Esophagus muscularis mucosa (tissue), 4 donors: ENCODE results near the gene TRIM4. TPM values are rescaled to one million over a fixed set of nuclear protein-coding genes. Genes with fewer than 3 reads are reported as not detected.

ENCODE experiments used
- DNase-seq: peaks from one replicate; pipeline ENCODE4 v3.0.0-alpha.2; 2017; ENCODE audit errors: extremely low spot score
- H3K27ac ChIP-seq, 4 donors: fragments of 200-600 bp; sonication (generic); replicated peaks in 1 of 4; 1 replicate in 3 of 4; 2 replicates in 1 of 4; pipeline ENCODE4 v1.5.1; 2016 to 2019; ENCODE audit warnings: mild to moderate bottlenecking in 1 of 4
- H3K27me3 ChIP-seq, 4 donors: fragments of 200-600 bp; sonication (generic); one replicate each; pipeline versions ENCODE4 v1.5.1 to v1.6.0; 2016 to 2019
- H3K36me3 ChIP-seq, 4 donors: fragments of 200-600 bp; sonication (generic); one replicate each; pipeline ENCODE4 v1.5.1; 2016 to 2019
- H3K4me1 ChIP-seq, 4 donors: fragments of 200-600 bp; sonication (generic); one replicate each; pipeline ENCODE4 v1.5.1; 2016 to 2019
- H3K4me3 ChIP-seq, 4 donors: fragments of 200-600 bp; sonication (generic); 1 replicate in 2 of 4; 2 replicates in 2 of 4; pipeline ENCODE4 v1.5.1; 2016 to 2019; ENCODE audit warnings: mild to moderate bottlenecking in 4 of 4, moderate library complexity in 1 of 4
- H3K9me3 ChIP-seq, 4 donors: fragments of 200-600 bp; sonication (generic); 1 replicate in 3 of 4; 2 replicates in 1 of 4; pipeline ENCODE4 v1.5.1; 2016 to 2019
- EP300 ChIP-seq: sonication (generic); formaldehyde crosslinking; IDR thresholded peaks from one replicate; pipeline ENCODE4 v1.6.1; 2017; ENCODE audit warnings: antibody characterized with exemption
- POLR2A ChIP-seq: fragments of 450-650 bp; IDR thresholded peaks from one replicate; pipeline ENCODE4 v1.6.1; 2017; ENCODE audit warnings: antibody characterized with exemption, moderate library complexity, mild to moderate bottlenecking, low read depth
- POLR2AphosphoS5 ChIP-seq, 2 donors: sonication (generic); formaldehyde crosslinking; IDR thresholded peaks; one replicate each; pipeline ENCODE4 v1.6.1; 2017; ENCODE audit warnings: antibody characterized with exemption in 2 of 2
- WGBS: methylation state at CpG from one replicate; pipeline ENCODE4 v1.1.5; 2018; 5-methylcytosine and 5-hydroxymethylcytosine counted together
- intact Hi-C: fragments of 100-400 bp; cut with DNase I; formaldehyde crosslinking; loops from one replicate; pipeline ENCODE4 v1.15.1; 2023
- total RNA-seq, 4 donors: library from RNA; depleted of rRNA; stranded (reverse); fragments of >200 nt; gene quantifications; one replicate each; pipeline versions ENCODE4 v1.1.0 to v1.2.1, GENCODE V29; 2016
- TF ChIP-seq, protein P1 (sequence below), 3 experiments: fragments of 200-600 bp in 2 of 3; fragments of 450-650 bp in 1 of 3; sonication (generic) in 2 of 3; IDR thresholded peaks; one replicate each; pipeline ENCODE4 v1.5.1; 2017 to 2019; ENCODE audit warnings: antibody characterized with exemption in 3 of 3, mild to moderate bottlenecking in 2 of 3, moderate library complexity in 1 of 3

Gene TRIM4
- total RNA-seq, 4 donors from 2014 or later: 21.2 to 27.8 (median 24.7) TPM

DNA sequence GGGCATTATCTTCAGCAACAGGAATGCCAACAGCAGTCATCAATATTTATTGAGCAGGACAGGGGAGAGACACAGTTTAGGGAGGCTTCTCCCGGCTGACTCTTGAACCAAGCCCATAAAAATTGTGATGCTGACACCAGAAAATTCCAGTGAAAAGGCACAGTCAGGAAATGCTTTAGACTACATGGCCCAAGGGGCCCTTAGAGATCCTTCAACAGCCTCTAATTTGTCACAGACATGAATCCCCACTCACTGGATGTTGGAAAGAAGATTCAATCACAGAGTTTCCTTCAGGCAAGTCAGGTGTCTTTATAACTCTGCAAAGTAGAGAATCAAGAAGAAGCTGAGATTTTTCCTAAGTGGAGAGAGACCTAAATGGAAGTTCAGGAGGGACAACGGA, 8.9 kb upstream of the TRIM4 start:
- Histone ChIP-seq H3K27ac (no peak overlapping the region), H3K27me3 (no peaks in the 10 kb centered on the region), H3K4me1 (peaks cover 9 to 16% (median 13%) of the 10 kb centered on the region in 4 donors), H3K9me3 (no peaks in the 10 kb centered on the region), H3K36me3 (no peaks in the 10 kb centered on the region), H3K4me3 (no peak overlapping the region)
- WGBS: 82% methylated on average over 2 of the region's 2 CpGs
- no peak for DNase-seq
- TF ChIP-seq, protein P1, sequence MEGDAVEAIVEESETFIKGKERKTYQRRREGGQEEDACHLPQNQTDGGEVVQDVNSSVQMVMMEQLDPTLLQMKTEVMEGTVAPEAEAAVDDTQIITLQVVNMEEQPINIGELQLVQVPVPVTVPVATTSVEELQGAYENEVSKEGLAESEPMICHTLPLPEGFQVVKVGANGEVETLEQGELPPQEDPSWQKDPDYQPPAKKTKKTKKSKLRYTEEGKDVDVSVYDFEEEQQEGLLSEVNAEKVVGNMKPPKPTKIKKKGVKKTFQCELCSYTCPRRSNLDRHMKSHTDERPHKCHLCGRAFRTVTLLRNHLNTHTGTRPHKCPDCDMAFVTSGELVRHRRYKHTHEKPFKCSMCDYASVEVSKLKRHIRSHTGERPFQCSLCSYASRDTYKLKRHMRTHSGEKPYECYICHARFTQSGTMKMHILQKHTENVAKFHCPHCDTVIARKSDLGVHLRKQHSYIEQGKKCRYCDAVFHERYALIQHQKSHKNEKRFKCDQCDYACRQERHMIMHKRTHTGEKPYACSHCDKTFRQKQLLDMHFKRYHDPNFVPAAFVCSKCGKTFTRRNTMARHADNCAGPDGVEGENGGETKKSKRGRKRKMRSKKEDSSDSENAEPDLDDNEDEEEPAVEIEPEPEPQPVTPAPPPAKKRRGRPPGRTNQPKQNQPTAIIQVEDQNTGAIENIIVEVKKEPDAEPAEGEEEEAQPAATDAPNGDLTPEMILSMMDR (IDR thresholded peaks at IDR 0.05): no peak
- no peak for TF ChIP-seq POLR2A
- TF ChIP-seq POLR2AphosphoS5 (IDR thresholded peaks at IDR 0.05): no peak
- TF ChIP-seq EP300: no peak
- intact Hi-C loops: no loop called here

DNA sequence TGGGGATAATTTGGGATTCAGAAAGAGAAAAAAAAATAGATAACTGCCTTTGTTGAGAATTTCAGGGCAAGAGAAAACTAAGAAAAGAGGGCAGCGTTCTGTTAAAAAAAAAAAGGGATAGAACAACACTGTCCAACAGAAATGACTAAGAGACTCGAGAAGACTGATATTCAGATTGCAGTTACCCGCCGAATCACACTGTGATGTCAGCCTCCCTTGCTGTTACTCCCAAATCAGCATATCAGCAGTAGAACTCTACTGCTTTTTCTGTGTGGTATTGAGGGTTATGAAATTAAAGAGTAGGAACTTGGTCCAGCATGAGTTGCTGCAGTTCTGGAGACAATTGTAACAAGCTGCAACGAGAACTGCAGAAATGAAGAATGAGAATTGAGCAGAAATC, 8.2 kb upstream of the TRIM4 start:
- intact Hi-C loops: no loop called here
- 75% methylated on average over 5 of the region's 5 CpGs for WGBS
- no peaks in the 10 kb centered on the region for H3K27me3 ChIP-seq

DNA sequence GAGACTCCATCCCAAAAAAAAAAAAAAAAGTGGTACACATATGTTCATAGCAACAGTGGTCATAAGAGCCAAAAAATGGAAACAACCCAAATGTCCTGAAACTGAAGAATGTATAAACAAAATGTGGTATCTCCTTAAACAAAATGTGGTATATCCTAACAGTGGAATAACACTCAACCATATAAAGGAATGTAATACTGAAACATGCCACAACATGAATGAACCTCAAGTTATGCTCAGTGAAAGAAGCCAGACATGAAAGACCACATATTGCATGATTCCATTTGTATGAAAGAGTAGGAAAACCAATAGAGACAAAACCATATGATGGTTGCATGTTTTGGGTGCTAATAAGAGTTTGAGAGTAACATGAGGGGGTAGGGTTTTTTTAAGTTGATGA, 7.0 kb upstream of the TRIM4 start:
- no peak for DNase-seq
- intact Hi-C loops: no loop called here

More for the DNA sequence above, 8.2 kb upstream of the TRIM4 start:
- H3K9me3 ChIP-seq: no peaks in the 10 kb centered on the region
- peaks cover 9 to 16% (median 13%) of the 10 kb centered on the region in 4 donors for H3K4me1 ChIP-seq
- no peaks in the 10 kb centered on the region for H3K36me3 ChIP-seq
- H3K27ac ChIP-seq: no peak overlapping the region
- no peak for DNase-seq
- H3K4me3 ChIP-seq: no peak overlapping the region
- TF ChIP-seq, protein P1 (IDR thresholded peaks at IDR 0.05): no peak
- TF ChIP-seq EP300 (no peak), POLR2AphosphoS5 (IDR thresholded peaks at IDR 0.05) (no peak), POLR2A (no peak)

DNA sequence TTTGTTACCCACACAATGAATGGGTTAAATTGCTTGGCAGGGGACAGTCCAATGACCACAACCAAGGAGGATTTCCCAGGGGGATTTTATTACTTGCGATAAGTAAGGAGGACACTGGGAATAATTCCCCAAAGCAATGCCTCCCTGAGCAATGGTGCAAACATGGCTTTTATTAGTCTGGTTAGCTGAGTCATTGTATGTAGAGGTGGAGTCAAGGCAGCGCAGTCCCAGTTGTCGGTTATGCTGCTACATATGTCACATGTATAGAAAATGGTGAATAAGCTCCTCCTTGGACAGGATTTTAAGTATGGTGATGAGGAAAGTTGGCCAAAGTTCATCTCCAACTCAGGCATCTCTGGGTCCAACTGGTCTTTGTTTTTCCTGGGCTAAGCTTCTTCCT, 3.9 kb upstream of the TRIM4 start:
- no peaks in the 10 kb centered on the region for H3K9me3 ChIP-seq
- DNase-seq: no peak
- H3K27ac ChIP-seq: no peak overlapping the region
- peaks cover 6 to 19% (median 15%) of the 10 kb centered on the region in 4 donors for H3K4me1 ChIP-seq
- 95% methylated on average over 3 of the region's 3 CpGs for WGBS
- no peaks in the 10 kb centered on the region for H3K36me3 ChIP-seq
- TF ChIP-seq POLR2AphosphoS5 (IDR thresholded peaks at IDR 0.05) (no peak), EP300 (no peak), POLR2A (no peak)
- TF ChIP-seq, protein P1 (IDR thresholded peaks at IDR 0.05): no peak
- intact Hi-C loops: no loop called here
- no peaks in the 10 kb centered on the region for H3K27me3 ChIP-seq
- H3K4me3 ChIP-seq: no peak overlapping the region

More for the DNA sequence above, 7.0 kb upstream of the TRIM4 start:
- Histone ChIP-seq H3K27me3 (no peaks in the 10 kb centered on the region), H3K36me3 (no peaks in the 10 kb centered on the region), H3K9me3 (no peaks in the 10 kb centered on the region), H3K27ac (no peak overlapping the region), H3K4me1 (peaks cover 9 to 16% (median 13%) of the 10 kb centered on the region in 4 donors), H3K4me3 (no peak overlapping the region)
- TF ChIP-seq POLR2AphosphoS5 (IDR thresholded peaks at IDR 0.05) (no peak), POLR2A (no peak), EP300 (no peak)

DNA sequence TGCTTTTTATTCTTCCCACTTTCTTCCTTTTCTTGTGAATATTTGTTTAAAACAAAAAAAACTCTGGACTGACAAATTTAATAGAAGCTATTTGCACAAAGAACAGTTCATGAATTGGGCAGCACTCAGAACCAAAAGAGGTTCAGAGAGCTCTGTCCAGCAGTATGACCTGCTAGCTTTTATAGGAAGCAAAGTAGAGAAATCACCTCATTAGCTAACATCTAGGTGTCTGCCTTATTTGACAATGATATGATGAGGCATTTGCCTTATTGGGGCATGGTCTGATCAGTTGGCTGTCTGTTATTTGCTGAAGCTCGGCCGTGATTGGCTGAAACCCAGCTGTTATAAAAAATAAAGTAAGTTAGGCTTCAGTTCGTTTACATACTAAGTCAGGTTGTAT, 819 bp upstream of the TRIM4 start:
- Histone ChIP-seq H3K4me3 (peak overlapping the region; percentile 77 to 96 (median 94)), H3K36me3 (peaks cover 0 to 22% (median 15%) of the 10 kb centered on the region in 4 donors), H3K27ac (peak overlapping the region; percentile 87 to 99 (median 98)), H3K9me3 (no peaks in the 10 kb centered on the region), H3K4me1 (peaks cover 26 to 50% (median 46%) of the 10 kb centered on the region in 4 donors), H3K27me3 (no peaks in the 10 kb centered on the region)
- intact Hi-C loops: no loop called here
- no peak for DNase-seq
- TF ChIP-seq POLR2A (no peak), POLR2AphosphoS5 (IDR thresholded peaks at IDR 0.05) (no peak)
- 78% methylated on average over 3 of the region's 3 CpGs for WGBS

DNA sequence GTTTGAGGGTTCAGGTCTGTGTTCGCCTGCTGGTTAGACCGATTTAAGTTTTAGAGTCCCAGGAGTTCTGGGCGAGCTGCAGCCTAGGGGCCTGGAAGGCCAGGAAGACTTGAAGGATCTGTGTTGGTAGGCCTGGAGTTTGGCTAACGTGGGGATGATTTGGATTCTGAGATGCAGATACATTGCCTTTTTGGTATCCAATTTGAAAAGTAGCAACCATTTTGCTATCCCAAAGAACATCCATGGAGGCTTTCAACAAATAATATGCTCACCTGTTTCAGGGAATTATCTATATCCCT, 433 bp upstream of the TRIM4 start:
- H3K4me3 ChIP-seq: peak overlapping the region; percentile 77 to 96 (median 94)
- WGBS: 15% methylated on average over 2 of the region's 4 CpGs
- intact Hi-C loops: loop anchor here (10.0 kb wide), 1 partner anchor 165 kb away; the partner anchor contains the start of genes COPS6 and ZNF3
- peak overlapping the region; percentile 87 to 99 (median 98) for H3K27ac ChIP-seq
- peaks cover 0 to 26% (median 17%) of the 10 kb centered on the region in 4 donors for H3K36me3 ChIP-seq
- peaks cover 26 to 54% (median 49%) of the 10 kb centered on the region in 4 donors for H3K4me1 ChIP-seq
- no peaks in the 10 kb centered on the region for H3K9me3 ChIP-seq
- TF ChIP-seq EP300: no peak
- no peak for TF ChIP-seq POLR2AphosphoS5 (IDR thresholded peaks at IDR 0.05)
- TF ChIP-seq, protein P1 (IDR thresholded peaks at IDR 0.05): no peak
- TF ChIP-seq POLR2A: no peak
- H3K27me3 ChIP-seq: no peaks in the 10 kb centered on the region
- no peak for DNase-seq
